AG04449 (cell line): ENCODE data around the gene ZNF138.

Experiments
- CTCF ChIA-PET: fragments of 350-600 bp; formaldehyde crosslinking; extraction: SDS; loops from one replicate; lab custom pipeline; 2021; ENCODE audit warnings: antibody characterized with exemption; lab: Yijun Ruan, JAX
- POLR2A ChIA-PET: fragments of 400-600, 350-600 bp; formaldehyde crosslinking; extraction: SDS; loops from one replicate; lab custom pipeline; 2020; ENCODE audit warnings: antibody characterized with exemption, inconsistent platforms; lab: Yijun Ruan, JAX
- DNase-seq: peaks from one replicate; pipeline ENCODE4 v3.0.0-alpha.2; 2010; ENCODE audit warnings: low read depth, low spot score
- H3K4me3 ChIP-seq: 2 replicates; pipeline ENCODE4 v1.5.1; 2011; ENCODE audit warnings: low read depth, mild to moderate bottlenecking, control low read depth, low read length
- CTCF ChIP-seq: IDR thresholded peaks from one replicate; pipeline ENCODE4 v1.5.1; 2011; ENCODE audit warnings: mild to moderate bottlenecking, moderate library complexity, low read length, control low read depth, inconsistent platforms; ENCODE audit not compliant: insufficient read depth; ENCODE audit errors: missing control alignments

ZNF138 gene

GRCh38 chr7:64794171-64794844 is at the start of gene ZNF138:
Gene ZNF138, plus strand, starts transcription at chr7:64794428. Its CDS starts 141 bp downstream, at chr7:64794569.
- peak within 1 kb of the TSS; percentile 88 for H3K4me3 ChIP-seq
- peak; percentile 55 for DNase-seq
- TF ChIP-seq CTCF, result no peak
- ChIA-PET CTCF (no interaction called here), POLR2A (interaction anchor here (1.0 kb wide), 1 partner anchor 128 kb away, joined by 4 read pairs; the partner anchor contains the start of gene ZNF107)

- TF ChIP-seq CTCF, result no peak
- no peak overlapping the region for H3K4me3 ChIP-seq
- no peak for DNase-seq
- CTCF ChIA-PET, result no interaction called here
- POLR2A ChIA-PET, result no interaction called here
These were observed 49.5 kb upstream of the ZNF138 start for GRCh38 chr7:64744680-64745079.

- ChIA-PET POLR2A (no interaction called here), CTCF (no interaction called here)
- H3K4me3 ChIP-seq, result no peak overlapping the region
- TF ChIP-seq CTCF, result no peak
- no peak for DNase-seq
These were observed 46.4 kb upstream of the ZNF138 start for GRCh38 chr7:64747802-64748201.

GRCh38 chr7:64753032-64753431 is 41.2 kb upstream of the ZNF138 start:
- DNase-seq, result no peak
- CTCF ChIA-PET, result no interaction called here
- no peak for TF ChIP-seq CTCF
- no peak overlapping the region for H3K4me3 ChIP-seq
- POLR2A ChIA-PET, result no interaction called here

- no peak overlapping the region for H3K4me3 ChIP-seq
- DNase-seq, result no peak
- no peak for TF ChIP-seq CTCF
- CTCF ChIA-PET, result no interaction called here
- POLR2A ChIA-PET, result no interaction called here
These were observed 38.4 kb upstream of the ZNF138 start for GRCh38 chr7:64755865-64756264.

- ChIA-PET CTCF (no interaction called here), POLR2A (no interaction called here)
- DNase-seq, result no peak
- no peak for TF ChIP-seq CTCF
- no peak overlapping the region for H3K4me3 ChIP-seq
These were observed 36.1 kb upstream of the ZNF138 start for GRCh38 chr7:64758151-64758550.
